Loucy (cell line): ENCODE measurements around the gene AAMP.

Experiments used
- EZH2phosphoT487 ChIP-seq: fragments of 200-600 bp; IDR thresholded peaks from 2 replicates; pipeline ENCODE4 v1.6.1; 2018; ENCODE audit warnings: antibody characterized with exemption, mild to moderate bottlenecking, moderate library complexity, borderline replicate concordance
- TF ChIP-seq, protein P1 (sequence below): fragments of 200-600 bp; sonication (generic); conservative IDR thresholded peaks from 2 replicates; pipeline ENCODE4 v1.5.1; 2014; ENCODE audit warnings: mild to moderate bottlenecking, antibody characterized with exemption, low read length

DNA sequence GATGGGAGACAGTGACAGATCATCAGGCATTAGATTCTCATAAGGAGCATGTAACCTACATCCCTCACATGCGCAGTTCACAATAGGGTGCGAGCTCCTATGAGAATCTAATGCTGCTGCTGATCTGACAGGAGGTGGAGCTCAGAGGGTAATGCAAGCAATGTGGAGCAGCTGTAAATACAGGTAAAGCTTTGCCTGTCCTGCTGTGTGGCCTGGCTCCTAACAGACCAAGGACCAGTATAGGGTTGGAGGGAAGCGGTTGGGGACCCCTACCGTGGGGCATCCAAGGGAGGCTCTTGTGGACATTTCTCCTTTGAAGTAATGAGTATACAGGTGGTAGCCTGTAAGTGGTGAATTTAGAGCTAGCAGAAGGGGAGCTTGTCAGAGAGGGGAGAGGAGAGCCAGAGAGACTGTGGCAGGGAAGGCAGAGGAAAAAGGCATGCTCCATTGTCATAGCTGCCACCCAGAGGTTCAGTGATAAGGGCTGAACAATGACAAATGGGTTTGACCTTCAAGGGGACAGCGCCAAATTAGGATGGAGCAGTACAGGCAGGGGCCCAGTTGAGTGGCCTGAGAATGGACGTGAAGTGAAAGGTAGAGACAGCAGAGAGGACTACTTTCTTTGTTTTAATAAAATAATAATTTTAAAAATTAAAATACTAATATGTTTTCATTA is 37.6 kb upstream of the AAMP start:
- no peak for TF ChIP-seq EZH2phosphoT487
- TF ChIP-seq, protein P1, sequence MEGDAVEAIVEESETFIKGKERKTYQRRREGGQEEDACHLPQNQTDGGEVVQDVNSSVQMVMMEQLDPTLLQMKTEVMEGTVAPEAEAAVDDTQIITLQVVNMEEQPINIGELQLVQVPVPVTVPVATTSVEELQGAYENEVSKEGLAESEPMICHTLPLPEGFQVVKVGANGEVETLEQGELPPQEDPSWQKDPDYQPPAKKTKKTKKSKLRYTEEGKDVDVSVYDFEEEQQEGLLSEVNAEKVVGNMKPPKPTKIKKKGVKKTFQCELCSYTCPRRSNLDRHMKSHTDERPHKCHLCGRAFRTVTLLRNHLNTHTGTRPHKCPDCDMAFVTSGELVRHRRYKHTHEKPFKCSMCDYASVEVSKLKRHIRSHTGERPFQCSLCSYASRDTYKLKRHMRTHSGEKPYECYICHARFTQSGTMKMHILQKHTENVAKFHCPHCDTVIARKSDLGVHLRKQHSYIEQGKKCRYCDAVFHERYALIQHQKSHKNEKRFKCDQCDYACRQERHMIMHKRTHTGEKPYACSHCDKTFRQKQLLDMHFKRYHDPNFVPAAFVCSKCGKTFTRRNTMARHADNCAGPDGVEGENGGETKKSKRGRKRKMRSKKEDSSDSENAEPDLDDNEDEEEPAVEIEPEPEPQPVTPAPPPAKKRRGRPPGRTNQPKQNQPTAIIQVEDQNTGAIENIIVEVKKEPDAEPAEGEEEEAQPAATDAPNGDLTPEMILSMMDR = no peak
